NT2/D1 (cell line): Measurements from ENCODE around the gene CHRND.

Experiments
- DNase-seq: peaks from one replicate; pipeline ENCODE4 v3.0.0-alpha.2; 2011; ENCODE audit warnings: low read depth, low spot score
- H3K27me3 ChIP-seq: 2 replicates; pipeline ENCODE4 v1.6.0; 2011; ENCODE audit warnings: mild to moderate bottlenecking; ENCODE audit not compliant: insufficient read length, insufficient read depth
- H3K36me3 ChIP-seq: 2 replicates; pipeline ENCODE4 v1.6.1; 2011; ENCODE audit warnings: mild to moderate bottlenecking, low read length, mixed read lengths; ENCODE audit not compliant: insufficient read depth, insufficient read length
- H3K4me1 ChIP-seq: 2 replicates; pipeline ENCODE4 v1.5.1; 2011; ENCODE audit not compliant: insufficient read depth, insufficient read length
- H3K4me3 ChIP-seq: 2 replicates; pipeline ENCODE4 v1.5.1; 2011; ENCODE audit warnings: low read depth; ENCODE audit not compliant: insufficient read length
- H3K9ac ChIP-seq: 2 replicates; pipeline ENCODE4 v1.6.0; 2011; ENCODE audit warnings: low read depth; ENCODE audit not compliant: insufficient read length
- H3K9me3 ChIP-seq: 2 replicates; pipeline ENCODE4 v1.5.1; 2011; ENCODE audit warnings: mild to moderate bottlenecking, low read length; ENCODE audit not compliant: insufficient read depth
- SUZ12 ChIP-seq: IDR thresholded peaks from 2 replicates; pipeline ENCODE4 v1.6.1; 2011; ENCODE audit not compliant: insufficient read length, insufficient read depth; ENCODE audit errors: extremely low read depth
- YY1 ChIP-seq: IDR thresholded peaks from 2 replicates; pipeline ENCODE4 v1.6.1; 2011; ENCODE audit not compliant: insufficient read length, insufficient read depth
- ZNF274 ChIP-seq: IDR thresholded peaks from 2 replicates; pipeline ENCODE4 v1.6.1; 2011; ENCODE audit warnings: mild to moderate bottlenecking, low read depth, low read length

Gene CHRND

DNA sequence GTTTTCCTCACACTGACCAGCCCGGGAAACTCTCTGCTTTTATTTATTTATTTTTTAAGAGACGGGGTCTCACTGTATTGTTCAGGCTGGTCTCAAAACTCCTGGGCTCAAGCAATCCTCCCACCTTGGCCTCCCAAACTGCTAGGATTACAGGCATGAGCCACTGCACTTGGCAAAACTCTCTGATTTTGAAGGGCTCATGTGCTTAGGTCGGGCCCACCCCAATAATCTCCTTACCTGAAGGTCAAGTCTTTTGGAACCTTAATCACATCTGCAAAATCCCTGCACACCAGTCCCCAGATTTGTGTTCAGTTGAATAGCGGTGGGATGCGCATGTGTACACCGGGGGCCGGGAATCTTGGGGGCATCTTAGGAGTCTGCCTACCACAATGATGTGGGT is 30.7 kb upstream of the CHRND start:
- no peak overlapping the region for H3K4me3 ChIP-seq
- peaks cover 17% of the 10 kb centered on the region for H3K4me1 ChIP-seq
- TF ChIP-seq ZNF274 (no peak), YY1 (no peak), SUZ12 (no peak)
- H3K9me3 ChIP-seq: no peaks in the 10 kb centered on the region
- no peak for DNase-seq
- no peak overlapping the region for H3K9ac ChIP-seq
- no peaks in the 10 kb centered on the region for H3K36me3 ChIP-seq
- H3K27me3 ChIP-seq: peaks cover under 1% of the 10 kb centered on the region

DNA sequence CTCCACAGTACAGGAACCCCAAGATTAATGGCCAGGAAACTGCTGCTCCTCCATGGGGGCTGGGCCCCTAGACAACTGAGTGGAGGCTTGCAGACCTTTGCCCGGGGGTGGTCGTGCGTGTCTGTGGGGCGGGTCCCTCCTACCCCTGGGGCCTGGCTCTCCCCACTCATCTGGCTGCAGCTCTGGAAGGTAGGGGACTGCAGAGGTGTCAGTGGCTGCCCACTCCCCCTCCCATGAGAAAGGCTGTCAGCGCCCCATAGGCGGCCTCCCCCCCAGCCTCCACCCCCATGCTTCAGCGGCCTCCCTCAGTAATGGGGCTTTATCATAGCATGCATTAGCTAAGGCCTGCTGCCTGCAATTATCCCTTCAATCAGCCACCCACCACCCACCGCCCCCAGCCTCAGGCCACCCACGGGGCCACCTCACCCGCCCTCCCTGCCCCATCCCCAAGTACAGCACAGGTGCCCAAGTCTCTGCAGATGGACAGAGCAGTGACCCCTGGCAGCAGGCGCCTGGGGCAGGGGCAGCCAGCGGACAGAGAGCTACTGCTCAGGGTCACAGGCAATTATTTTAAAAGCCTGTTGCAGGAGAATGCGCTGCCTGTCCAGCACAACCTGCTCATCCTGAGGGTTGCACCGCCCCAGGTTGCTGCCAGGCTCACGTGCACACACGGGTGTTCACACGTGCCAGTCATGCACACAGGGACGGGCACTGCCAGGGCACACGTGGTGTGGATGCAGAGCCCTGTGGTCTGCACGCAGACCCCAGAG is 29.3 kb upstream of the CHRND start:
- H3K4me3 ChIP-seq: no peak overlapping the region
- H3K27me3 ChIP-seq: peaks cover 7% of the 10 kb centered on the region
- no peaks in the 10 kb centered on the region for H3K9me3 ChIP-seq
- TF ChIP-seq ZNF274 (no peak), YY1 (no peak), SUZ12 (no peak)
- peaks cover 20% of the 10 kb centered on the region for H3K4me1 ChIP-seq
- no peak overlapping the region for H3K9ac ChIP-seq
- no peaks in the 10 kb centered on the region for H3K36me3 ChIP-seq
- no peak for DNase-seq

DNA sequence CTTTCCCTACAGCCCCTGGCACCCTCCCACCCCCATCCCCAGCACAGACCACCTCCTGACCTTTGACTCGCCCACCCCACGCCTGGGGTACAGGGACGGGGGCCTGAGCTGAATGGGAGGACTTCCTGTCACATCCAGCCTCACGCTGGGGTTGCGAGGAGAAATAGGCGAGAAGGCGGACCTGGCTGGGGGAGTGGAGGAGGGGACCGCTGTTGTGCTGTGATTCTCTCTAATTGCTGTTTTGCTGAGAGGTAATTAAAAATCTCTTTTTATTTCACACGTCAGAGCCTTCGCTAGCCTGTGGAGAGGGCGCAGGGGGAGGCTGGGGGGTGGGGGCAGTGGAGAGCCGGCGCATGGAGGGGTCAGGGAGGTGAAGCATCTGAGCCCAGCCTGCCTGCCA is 28.6 kb upstream of the CHRND start:
- no peak overlapping the region for H3K4me3 ChIP-seq
- no peak for DNase-seq
- no peaks in the 10 kb centered on the region for H3K36me3 ChIP-seq
- H3K27me3 ChIP-seq: peaks cover 8% of the 10 kb centered on the region
- H3K9me3 ChIP-seq: no peaks in the 10 kb centered on the region
- H3K9ac ChIP-seq: no peak overlapping the region
- H3K4me1 ChIP-seq: peaks cover 23% of the 10 kb centered on the region
- TF ChIP-seq SUZ12: no peak
- no peak for TF ChIP-seq YY1
- no peak for TF ChIP-seq ZNF274

DNA sequence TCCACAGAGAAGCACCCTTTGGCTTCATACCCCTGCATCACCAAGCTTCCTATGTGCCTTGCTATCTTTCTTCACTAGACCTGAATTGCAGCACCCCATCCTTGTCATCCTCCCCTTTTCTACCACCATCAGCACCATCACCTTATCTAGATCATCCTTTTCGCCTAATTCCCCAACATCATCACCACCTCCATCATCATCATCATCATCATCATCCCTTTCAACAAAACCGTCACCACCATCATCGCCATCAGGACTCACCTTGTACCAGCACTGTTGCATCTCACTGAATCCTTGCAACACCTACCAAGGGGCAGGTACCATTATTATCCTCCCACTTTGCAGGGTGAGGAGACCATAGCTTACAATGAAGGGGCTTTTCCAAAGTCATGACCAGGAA is 27.5 kb upstream of the CHRND start:
- no peaks in the 10 kb centered on the region for H3K36me3 ChIP-seq
- peaks cover 15% of the 10 kb centered on the region for H3K27me3 ChIP-seq
- H3K4me3 ChIP-seq: no peak overlapping the region
- no peak for DNase-seq
- H3K4me1 ChIP-seq: peaks cover 18% of the 10 kb centered on the region
- TF ChIP-seq SUZ12 (no peak), YY1 (no peak), ZNF274 (no peak)
- no peaks in the 10 kb centered on the region for H3K9me3 ChIP-seq
- H3K9ac ChIP-seq: no peak overlapping the region

DNA sequence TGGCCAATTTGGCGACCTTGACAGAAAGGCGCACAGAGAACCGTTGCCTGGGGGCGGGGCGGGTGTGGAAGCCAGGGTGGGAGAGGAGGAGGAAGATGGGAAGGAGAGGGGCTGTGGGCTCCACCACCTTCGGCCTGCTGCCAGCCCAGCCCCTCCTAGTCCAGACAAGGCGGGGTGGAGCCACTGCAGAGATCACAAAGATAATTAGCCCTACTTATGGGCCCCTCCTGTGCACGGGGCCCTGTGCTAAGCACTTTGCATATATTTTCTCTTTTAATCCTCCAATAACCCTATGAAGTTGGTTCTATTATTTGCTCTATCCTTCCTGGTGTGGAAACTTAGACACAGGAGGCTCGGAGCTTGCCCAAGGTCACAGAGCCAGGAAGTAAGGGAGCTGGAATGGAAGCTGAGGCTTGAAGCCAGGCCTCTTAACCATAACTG is 24.6 kb upstream of the CHRND start:
- H3K27me3 ChIP-seq: peaks cover 40% of the 10 kb centered on the region
- TF ChIP-seq ZNF274: no peak
- TF ChIP-seq YY1: no peak
- TF ChIP-seq SUZ12: no peak
- H3K4me1 ChIP-seq: peaks cover 16% of the 10 kb centered on the region

DNA sequence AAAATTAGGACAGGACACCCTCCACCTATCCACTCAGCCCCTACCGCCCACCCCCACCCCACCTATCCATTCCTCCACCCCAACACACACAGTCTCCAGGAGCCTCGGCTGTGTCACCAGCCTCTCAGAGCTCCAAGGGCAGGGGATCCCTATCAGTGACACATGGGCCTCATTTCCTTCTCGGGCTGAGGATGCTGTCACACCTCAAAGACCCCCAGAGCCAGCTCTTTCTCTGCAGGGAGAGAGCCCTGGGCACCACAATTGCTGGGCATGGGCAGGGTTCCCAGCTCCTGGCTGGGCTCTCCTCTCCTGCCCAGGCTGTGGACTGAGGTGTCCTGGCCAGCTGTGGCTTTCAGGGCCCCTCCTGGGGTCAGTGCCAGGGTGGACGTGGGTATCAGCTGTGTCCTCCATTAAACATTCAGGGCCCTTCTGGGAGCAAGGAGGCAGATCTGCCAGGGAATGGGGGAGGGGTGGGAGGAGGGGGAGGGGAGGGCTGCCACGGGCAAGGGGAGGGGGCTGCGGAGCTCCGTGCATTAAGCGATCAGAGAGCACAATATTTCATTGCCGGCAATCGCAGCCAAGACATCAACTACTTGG is 24.1 kb upstream of the CHRND start:
- Histone ChIP-seq H3K4me1 (peaks cover 20% of the 10 kb centered on the region), H3K9me3 (no peaks in the 10 kb centered on the region), H3K36me3 (no peaks in the 10 kb centered on the region), H3K27me3 (peaks cover 44% of the 10 kb centered on the region), H3K9ac (no peak overlapping the region), H3K4me3 (no peak overlapping the region)
- DNase-seq: no peak
- TF ChIP-seq ZNF274 (no peak), YY1 (no peak)

More for the DNA sequence above, 24.6 kb upstream of the CHRND start:
- no peaks in the 10 kb centered on the region for H3K9me3 ChIP-seq
- no peak overlapping the region for H3K4me3 ChIP-seq
- no peak overlapping the region for H3K9ac ChIP-seq
- no peak for DNase-seq
- no peaks in the 10 kb centered on the region for H3K36me3 ChIP-seq

DNA sequence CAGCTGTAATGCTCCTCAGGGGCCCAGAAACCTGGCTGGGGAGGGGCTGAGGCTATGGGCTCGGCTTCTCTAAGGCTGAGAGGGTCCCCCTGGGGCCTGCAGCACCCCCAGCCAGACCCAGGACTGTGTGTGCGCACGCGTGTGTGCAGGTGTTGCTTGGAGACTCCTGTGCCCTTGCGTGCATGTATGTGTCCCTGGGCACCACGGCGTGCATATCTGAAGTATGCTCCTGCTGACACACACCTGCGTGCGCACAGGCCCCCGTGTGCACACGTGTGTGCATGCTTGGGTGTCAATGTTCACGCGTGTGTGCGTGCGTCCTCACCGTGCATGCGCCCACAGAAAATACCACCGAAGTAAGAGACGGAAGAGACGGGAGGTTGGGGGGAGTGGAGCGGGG is 23.4 kb upstream of the CHRND start:
- TF ChIP-seq ZNF274: no peak
- no peak for TF ChIP-seq SUZ12
- TF ChIP-seq YY1: no peak
- Histone ChIP-seq H3K4me1 (peaks cover 20% of the 10 kb centered on the region), H3K9me3 (no peaks in the 10 kb centered on the region), H3K27me3 (peaks cover 50% of the 10 kb centered on the region), H3K9ac (peak overlapping the region; percentile 79), H3K4me3 (peak overlapping the region; percentile 50), H3K36me3 (no peaks in the 10 kb centered on the region)
- no peak for DNase-seq
